Esophagus muscularis mucosa (tissue), 3 donors: ENCODE results near the gene CCNE1.

Experiments used
- POLR2A ChIP-seq: fragments of 450-650 bp; IDR thresholded peaks from one replicate; pipeline ENCODE4 v1.6.1; 2017; ENCODE audit warnings: antibody characterized with exemption, moderate library complexity, mild to moderate bottlenecking, low read depth
- POLR2AphosphoS5 ChIP-seq, 2 donors: sonication (generic); formaldehyde crosslinking; IDR thresholded peaks; one replicate each; pipeline ENCODE4 v1.6.1; 2017; ENCODE audit warnings: antibody characterized with exemption in 2 of 2
- TF ChIP-seq, protein P1 (sequence below), 3 experiments: fragments of 200-600 bp in 2 of 3; fragments of 450-650 bp in 1 of 3; sonication (generic) in 2 of 3; IDR thresholded peaks; one replicate each; pipeline ENCODE4 v1.5.1; 2017 to 2019; ENCODE audit warnings: antibody characterized with exemption in 3 of 3, mild to moderate bottlenecking in 2 of 3, moderate library complexity in 1 of 3

DNA sequence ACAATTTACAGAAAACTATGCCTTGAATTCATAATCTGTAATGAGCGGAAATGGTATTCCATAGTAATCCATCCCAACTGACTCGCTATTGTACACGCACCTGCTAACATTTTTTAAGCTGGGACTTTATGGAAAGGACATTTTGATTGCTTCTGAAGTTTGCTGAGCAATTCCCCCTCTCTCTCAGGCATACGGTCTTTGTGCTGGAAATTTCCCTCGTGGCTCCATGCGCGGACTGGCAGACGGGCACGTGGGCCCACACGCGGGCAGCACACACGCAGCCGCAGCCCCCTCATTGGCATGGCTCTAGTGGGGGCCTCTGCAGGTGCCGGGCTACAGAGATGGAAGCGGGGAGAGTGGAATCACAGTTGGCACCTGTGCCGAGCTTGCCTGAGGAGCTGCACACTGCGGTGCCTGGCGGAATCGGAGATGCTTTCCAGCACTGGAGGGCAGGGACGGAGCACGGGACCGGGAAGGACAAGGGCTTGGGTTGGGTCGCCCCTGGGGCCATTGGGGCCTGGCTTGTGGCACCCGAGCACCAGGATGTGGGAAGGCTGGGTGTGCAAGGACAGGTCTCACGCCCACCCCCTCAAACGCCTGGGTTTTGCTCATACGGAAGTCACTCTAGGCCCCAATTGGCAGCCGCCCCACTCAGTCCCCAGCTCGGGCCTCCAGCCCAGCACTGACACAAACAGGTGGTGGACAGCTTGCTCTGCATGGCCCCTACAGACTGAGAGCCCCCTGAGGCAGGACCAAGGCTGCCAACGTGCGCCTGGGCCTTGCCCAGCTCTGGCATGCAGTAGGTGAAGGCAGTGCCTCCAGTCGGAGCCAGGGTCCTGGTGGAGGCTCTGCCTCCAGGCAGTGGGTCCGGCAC is 30.2 kb upstream of the CCNE1 start:
- TF ChIP-seq, protein P1, sequence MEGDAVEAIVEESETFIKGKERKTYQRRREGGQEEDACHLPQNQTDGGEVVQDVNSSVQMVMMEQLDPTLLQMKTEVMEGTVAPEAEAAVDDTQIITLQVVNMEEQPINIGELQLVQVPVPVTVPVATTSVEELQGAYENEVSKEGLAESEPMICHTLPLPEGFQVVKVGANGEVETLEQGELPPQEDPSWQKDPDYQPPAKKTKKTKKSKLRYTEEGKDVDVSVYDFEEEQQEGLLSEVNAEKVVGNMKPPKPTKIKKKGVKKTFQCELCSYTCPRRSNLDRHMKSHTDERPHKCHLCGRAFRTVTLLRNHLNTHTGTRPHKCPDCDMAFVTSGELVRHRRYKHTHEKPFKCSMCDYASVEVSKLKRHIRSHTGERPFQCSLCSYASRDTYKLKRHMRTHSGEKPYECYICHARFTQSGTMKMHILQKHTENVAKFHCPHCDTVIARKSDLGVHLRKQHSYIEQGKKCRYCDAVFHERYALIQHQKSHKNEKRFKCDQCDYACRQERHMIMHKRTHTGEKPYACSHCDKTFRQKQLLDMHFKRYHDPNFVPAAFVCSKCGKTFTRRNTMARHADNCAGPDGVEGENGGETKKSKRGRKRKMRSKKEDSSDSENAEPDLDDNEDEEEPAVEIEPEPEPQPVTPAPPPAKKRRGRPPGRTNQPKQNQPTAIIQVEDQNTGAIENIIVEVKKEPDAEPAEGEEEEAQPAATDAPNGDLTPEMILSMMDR (IDR thresholded peaks at IDR 0.05), result no peak
- no peak for TF ChIP-seq POLR2A
- TF ChIP-seq POLR2AphosphoS5 (IDR thresholded peaks at IDR 0.05), result no peak
